Measurements from ENCODE around the gene TSSK6. TPM values are rescaled to one million over a fixed set of nuclear protein-coding genes. Genes with fewer than 3 reads are reported as not detected.
"Not testable (repeated sequence)": the region's sequence is repeated elsewhere in the genome, so short reads cannot be mapped to it uniquely, and the experiment has no call there.

The TSSK6 gene
- total and polyA plus RNA-seq, 2 experiments from 2014 or later, result 0.70 to 2.3 TPM

GRCh38 chr19:19475849-19476828, 39.2 kb downstream of the TSSK6 start:
- H3K9me2 ChIP-seq (ENCODE audit: insufficient read depth), result no peaks in the 10 kb centered on the region
- no peaks in the 10 kb centered on the region for H3K27me3 ChIP-seq (replicated peaks; ENCODE audit: insufficient read depth)
- in situ Hi-C loops (cut with MboI), result no loop called here
- no peak overlapping the region for H3K4me3 ChIP-seq
- H3K9me3 ChIP-seq (ENCODE audit: low read depth), result no peaks in the 10 kb centered on the region
- TF ChIP-seq EZH2phosphoT487 (IDR thresholded peaks at IDR 0.05; ENCODE audit: insufficient read depth, low read depth) (no peak), EZH2 (IDR thresholded peaks at IDR 0.05; ENCODE audit: insufficient read depth, poor library complexity, severe bottlenecking) (no peak)
- 89% methylated on average over 19 of the region's 19 CpGs for WGBS, 2 experiments (ENCODE audit: low coverage in 1 of 2, low lambda C conversion rate in 2 of 2, missing lambda C conversion rate in 2 of 2)
- H2AFZ ChIP-seq, result no peak overlapping the region
- H3K4me1 ChIP-seq (ENCODE audit: insufficient read depth), result no peaks in the 10 kb centered on the region
- no peak overlapping the region for H3K27ac ChIP-seq
- peaks cover 100% of the 10 kb centered on the region for H3K79me2 ChIP-seq (ENCODE audit: insufficient read depth)
- no peak overlapping the region for H3K9ac ChIP-seq
- no peaks in the 10 kb centered on the region for H4K20me1 ChIP-seq (ENCODE audit: insufficient read depth)
- H3F3A ChIP-seq (ENCODE audit: insufficient read depth), result 0 out of 2 replicates have a peak, but pooled peaks cover 5% of the 10 kb centered on the region
- H3K36me3 ChIP-seq (ENCODE audit: low read depth), result no peaks in the 10 kb centered on the region; the same call in 1 of the 2 replicates
- DNase-seq, result peak; percentile 31
- H3K4me2 ChIP-seq (ENCODE audit: unreplicated experiment), result no peak overlapping the region

- Histone ChIP-seq H4K20me1 (ENCODE audit: insufficient read depth) (no peaks in the 10 kb centered on the region), H3K4me2 (ENCODE audit: unreplicated experiment) (no peak overlapping the region), H3K27me3 (replicated peaks; ENCODE audit: insufficient read depth) (no peaks in the 10 kb centered on the region), H3K36me3 (ENCODE audit: low read depth) (no peaks in the 10 kb centered on the region; the same call in 1 of the 2 replicates), H3K79me2 (ENCODE audit: insufficient read depth) (peaks cover 100% of the 10 kb centered on the region), H3K9me2 (ENCODE audit: insufficient read depth) (no peaks in the 10 kb centered on the region), H3F3A (ENCODE audit: insufficient read depth) (0 out of 2 replicates have a peak, but pooled peaks cover 5% of the 10 kb centered on the region), H3K9ac (no peak overlapping the region), H3K4me3 (no peak overlapping the region), H2AFZ (no peak overlapping the region), H3K9me3 (ENCODE audit: low read depth) (no peaks in the 10 kb centered on the region), H3K27ac (no peak overlapping the region), H3K4me1 (ENCODE audit: insufficient read depth) (no peaks in the 10 kb centered on the region)
- in situ Hi-C loops (cut with MboI), result no loop called here
- DNase-seq, result no peak
- WGBS, 2 experiments (ENCODE audit: low coverage in 1 of 2, low lambda C conversion rate in 2 of 2, missing lambda C conversion rate in 2 of 2), result 73 to 76% methylated on average over 20 to 21 of the region's 21 CpGs
- no peak for TF ChIP-seq EZH2 (IDR thresholded peaks at IDR 0.05; ENCODE audit: insufficient read depth, poor library complexity, severe bottlenecking)
- no peak for TF ChIP-seq EZH2phosphoT487 (IDR thresholded peaks at IDR 0.05; ENCODE audit: insufficient read depth, low read depth)
Observed at GRCh38 chr19:19475015-19475765, 40.2 kb downstream of the TSSK6 start.

GRCh38 chr19:19472106-19472505, 43.2 kb downstream of the TSSK6 start:
- H3K4me1 ChIP-seq (ENCODE audit: insufficient read depth); H3K9ac ChIP-seq; H3K27ac ChIP-seq; H3K4me2 ChIP-seq (ENCODE audit: unreplicated experiment); H3K4me3 ChIP-seq; H2AFZ ChIP-seq; H3K9me3 ChIP-seq (ENCODE audit: low read depth); H3K9me2 ChIP-seq (ENCODE audit: insufficient read depth); H4K20me1 ChIP-seq (ENCODE audit: insufficient read depth); H3K27me3 ChIP-seq (replicated peaks; ENCODE audit: insufficient read depth); DNase-seq; in situ Hi-C loops (cut with MboI): not testable (repeated sequence)
- peaks cover 14% of the 10 kb centered on the region; the same call in 1 of the 2 replicates for H3F3A ChIP-seq (ENCODE audit: insufficient read depth)
- H3K79me2 ChIP-seq (ENCODE audit: insufficient read depth), result peaks cover 100% of the 10 kb centered on the region
- 78 to 80% methylated on average over 4 to 5 of the region's 5 CpGs for WGBS, 2 experiments (ENCODE audit: low coverage in 1 of 2, low lambda C conversion rate in 2 of 2, missing lambda C conversion rate in 2 of 2)
- peaks cover 18% of the 10 kb centered on the region for H3K36me3 ChIP-seq (ENCODE audit: low read depth)

GRCh38 chr19:19471682-19472081, 43.7 kb downstream of the TSSK6 start:
- Histone ChIP-seq H3K9me3 (ENCODE audit: low read depth) (no peaks in the 10 kb centered on the region), H3K4me1 (ENCODE audit: insufficient read depth) (no peaks in the 10 kb centered on the region), H3F3A (ENCODE audit: insufficient read depth) (peaks cover 14% of the 10 kb centered on the region; the same call in 1 of the 2 replicates), H3K4me3 (no peak overlapping the region), H4K20me1 (ENCODE audit: insufficient read depth) (no peaks in the 10 kb centered on the region), H3K27ac (no peak overlapping the region), H3K36me3 (ENCODE audit: low read depth) (peaks cover 20% of the 10 kb centered on the region), H3K27me3 (replicated peaks; ENCODE audit: insufficient read depth) (no peaks in the 10 kb centered on the region), H3K79me2 (ENCODE audit: insufficient read depth) (peaks cover 100% of the 10 kb centered on the region), H2AFZ (no peak overlapping the region), H3K4me2 (ENCODE audit: unreplicated experiment) (no peak overlapping the region), H3K9me2 (ENCODE audit: insufficient read depth) (no peaks in the 10 kb centered on the region), H3K9ac (no peak overlapping the region)
- DNase-seq, result no peak
- in situ Hi-C loops (cut with MboI), result no loop called here
- no peak for TF ChIP-seq EZH2 (IDR thresholded peaks at IDR 0.05; ENCODE audit: insufficient read depth, poor library complexity, severe bottlenecking)
- TF ChIP-seq EZH2phosphoT487 (IDR thresholded peaks at IDR 0.05; ENCODE audit: insufficient read depth, low read depth), result no peak
- WGBS, 2 experiments (ENCODE audit: low coverage in 1 of 2, low lambda C conversion rate in 2 of 2, missing lambda C conversion rate in 2 of 2), result 82% methylated on average over 6 of the region's 6 CpGs

Measured in GM23248 (cell line).